IPS-11a (cell line): ENCODE measurements around the gene MLH3.

ENCODE experiments used
- H3K4me3 ChIP-seq: one replicate; pipeline ENCODE4 v1.5.1; 2013; ENCODE audit warnings: low read depth, low read length, control low read depth

The MLH3 gene

GRCh38 chr14:74973003-74973653 lies 78.1 kb downstream of the MLH3 start:
- no peak overlapping the region for H3K4me3 ChIP-seq

- H3K4me3 ChIP-seq, result no peak overlapping the region
Measured at GRCh38 chr14:74968811-74969210, 82.5 kb downstream of the MLH3 start.

GRCh38 chr14:74965486-74966153 lies 85.6 kb downstream of the MLH3 start:
- no peak overlapping the region for H3K4me3 ChIP-seq

GRCh38 chr14:74964787-74965485 lies 86.3 kb downstream of the MLH3 start:
- no peak overlapping the region for H3K4me3 ChIP-seq
